Right renal cortex interstitium (tissue), 3 donors: ENCODE results near the gene PPP1R13L. TPM values are rescaled to one million over a fixed set of nuclear protein-coding genes. Genes with fewer than 3 reads are reported as not detected.
"Not testable (repeated sequence)": the region's sequence is repeated elsewhere in the genome, so short reads cannot be mapped to it uniquely, and the experiment has no call there.

Experiments used
- DNase-seq, 3 donors: peaks; one replicate each; pipeline ENCODE4 v3.0.0-alpha.2; 2013; ENCODE audit warnings: low read depth in 3 of 3, low spot score in 2 of 3
- polyA plus RNA-seq, 3 donors: library from polyadenylated mRNA; unstranded; fragments of 120-200 nt; gene quantifications; one replicate each; pipeline ENCODE4 v1.2.1, GENCODE V29; 2013; ENCODE audit not compliant: insufficient read length in 3 of 3

The PPP1R13L gene
- polyA plus RNA-seq, 3 donors = 6.2 to 8.9 (median 6.5) TPM

DNA sequence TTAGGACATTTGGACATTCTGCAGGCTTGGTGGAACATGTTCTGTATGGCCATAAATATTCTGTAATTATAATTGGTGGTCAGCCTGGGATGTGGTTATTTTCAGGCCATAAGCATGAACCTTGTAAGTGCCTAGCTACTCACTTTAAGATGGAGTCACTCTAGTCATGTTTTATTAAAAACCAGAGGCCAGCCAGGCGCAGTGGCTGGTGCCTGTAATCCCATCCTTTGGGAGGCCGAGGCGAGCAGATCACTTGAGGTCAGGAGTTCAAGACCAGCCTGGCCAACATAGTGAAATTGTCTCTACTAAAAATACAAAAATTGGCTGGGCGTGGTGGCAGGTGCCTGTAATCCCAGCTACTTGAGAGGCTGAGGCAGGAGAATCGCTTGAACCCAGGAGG, 2.7 kb upstream of the PPP1R13L start:
- not testable (repeated sequence) for DNase-seq

DNA sequence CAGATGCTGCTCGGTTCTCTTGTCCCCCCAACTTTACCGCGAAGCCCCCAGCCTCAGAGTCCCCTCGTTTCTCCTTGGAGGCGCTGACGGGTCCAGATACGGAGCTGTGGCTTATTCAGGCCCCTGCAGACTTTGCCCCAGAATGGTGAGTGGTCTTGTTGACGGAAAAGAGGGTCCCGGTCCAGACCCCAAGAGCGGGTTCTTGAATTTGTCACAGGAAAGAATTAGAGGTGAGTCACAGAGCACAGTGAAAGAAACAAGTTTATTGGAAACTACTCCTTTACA, 2.2 kb upstream of the PPP1R13L start:
- DNase-seq = no peak

DNA sequence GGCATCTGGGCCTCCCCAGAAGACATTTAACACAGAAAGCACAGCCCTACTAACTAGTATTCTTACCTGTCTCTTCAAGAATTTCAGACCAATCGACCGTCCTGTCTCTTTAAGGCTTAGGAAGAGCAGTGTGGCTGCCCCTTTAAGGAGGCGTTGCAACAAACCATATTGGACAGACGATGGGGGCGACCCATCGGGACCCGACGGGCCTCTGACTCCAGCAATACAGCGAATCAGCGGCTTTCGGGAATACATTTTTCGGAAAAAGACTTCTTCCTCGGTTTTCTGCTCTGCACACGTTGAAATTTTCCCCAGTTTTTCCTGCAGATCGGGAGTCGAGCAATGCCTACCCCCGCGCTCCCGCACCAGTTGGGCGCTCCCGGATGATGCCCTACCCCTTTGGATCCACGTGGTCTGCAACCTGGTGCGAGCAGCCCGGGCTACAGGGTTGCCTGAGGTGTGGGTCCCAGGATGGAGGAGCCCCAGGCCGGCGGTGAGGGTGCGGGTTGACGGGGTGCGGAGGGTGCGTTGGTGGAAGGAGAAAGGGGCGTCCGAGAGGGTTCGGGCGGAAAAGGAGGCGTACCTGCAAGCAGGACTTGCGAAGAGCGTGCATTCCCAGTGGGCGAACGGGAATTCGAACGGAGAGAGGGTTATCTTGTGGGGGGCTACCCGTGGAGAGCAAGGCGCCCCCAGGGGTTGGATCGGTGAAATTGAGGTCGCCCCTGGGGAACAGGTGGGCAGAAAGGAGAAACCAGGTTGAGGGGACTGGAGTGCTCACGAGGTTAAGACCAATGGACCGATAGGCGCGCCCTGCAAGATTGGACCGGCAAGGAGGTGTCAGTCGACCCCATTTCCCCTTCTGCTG, 1.6 kb upstream of the PPP1R13L start, which contains the start of gene POLR1G:
TSS of gene POLR1G (plus strand) at position 419 of the 865 bp plus-strand sequence. CDS start at position 472, 53 bp downstream.
- peak in 2 of 3 donors; percentile 75 to 91 for DNase-seq

DNA sequence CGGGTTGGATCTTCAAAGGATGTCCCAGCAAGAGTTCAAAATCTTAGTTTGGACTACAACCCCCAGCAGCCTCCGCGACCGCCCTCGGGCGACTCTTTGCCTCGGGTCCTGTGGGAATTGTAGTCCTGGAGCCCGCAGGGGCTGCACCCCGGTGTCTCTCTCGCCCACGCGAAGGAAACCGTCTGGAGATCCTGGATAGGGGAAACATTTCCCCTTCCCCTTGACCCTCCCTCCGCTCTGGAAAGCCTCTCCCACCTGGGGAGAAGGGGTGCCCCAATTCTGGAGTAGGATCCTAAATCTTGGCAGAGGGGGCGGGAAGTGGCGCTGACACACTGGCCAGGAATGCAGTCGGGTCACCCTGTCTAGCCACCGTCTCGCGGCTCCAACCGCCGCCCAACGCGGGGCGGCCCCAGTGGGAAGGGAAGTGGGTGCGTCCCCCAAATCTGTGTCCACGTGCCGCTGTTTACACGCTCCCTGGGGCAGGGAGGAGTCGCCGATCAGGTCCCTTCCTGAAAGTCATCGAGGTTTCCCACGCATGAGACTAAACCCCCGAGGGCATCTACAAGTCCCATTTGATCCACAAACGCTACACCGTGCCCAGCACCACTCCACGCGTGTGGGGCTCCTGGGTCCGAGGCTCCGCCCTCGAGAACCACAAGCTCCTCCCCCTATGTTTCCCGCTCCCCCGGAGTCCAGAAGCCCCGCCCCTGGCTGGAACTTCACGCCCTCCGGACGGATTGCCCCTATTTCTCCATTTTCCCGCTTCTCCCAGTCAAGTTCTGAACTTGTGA, 761 bp upstream of the PPP1R13L start:
- DNase-seq = peak in 1 of 3 donors; percentile 72

DNA sequence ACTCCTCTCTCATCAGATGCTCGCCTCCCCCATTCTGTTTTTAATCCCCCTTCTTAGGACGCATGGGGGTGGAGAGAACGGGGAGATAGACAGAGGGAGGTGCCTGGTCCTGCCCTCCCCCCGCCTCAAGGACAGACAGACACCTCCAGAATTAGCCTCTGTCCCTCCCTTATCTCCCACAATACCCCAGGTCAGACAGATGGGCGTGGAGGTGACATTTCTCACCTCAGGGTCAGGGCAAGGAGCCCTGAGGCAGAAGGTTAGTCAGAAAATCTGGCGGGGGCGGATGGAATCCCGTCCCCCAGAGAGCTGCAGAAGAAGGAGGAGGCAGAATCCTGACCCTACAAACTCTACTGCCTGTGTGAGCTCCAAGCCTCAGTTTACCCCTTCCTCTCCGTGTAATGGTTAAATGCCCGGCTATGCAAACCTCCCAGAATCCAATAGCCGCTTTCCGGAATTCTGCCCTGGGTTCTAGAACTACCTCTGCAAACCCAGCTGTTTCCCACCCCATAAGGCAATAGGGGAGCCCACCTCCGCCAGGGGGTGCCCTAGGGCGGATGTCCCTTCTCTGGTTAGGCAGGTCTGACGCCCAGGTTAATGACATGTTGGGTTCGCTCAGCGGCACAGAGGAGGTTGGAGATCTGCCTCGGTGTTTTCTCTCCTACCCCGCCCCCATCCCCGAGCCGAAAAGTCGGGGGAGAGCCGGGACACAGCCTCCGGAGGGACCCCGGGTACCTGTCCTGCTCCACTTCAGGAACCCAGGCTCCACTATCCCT, 900 bp downstream of the PPP1R13L start:
- no peak for DNase-seq

DNA sequence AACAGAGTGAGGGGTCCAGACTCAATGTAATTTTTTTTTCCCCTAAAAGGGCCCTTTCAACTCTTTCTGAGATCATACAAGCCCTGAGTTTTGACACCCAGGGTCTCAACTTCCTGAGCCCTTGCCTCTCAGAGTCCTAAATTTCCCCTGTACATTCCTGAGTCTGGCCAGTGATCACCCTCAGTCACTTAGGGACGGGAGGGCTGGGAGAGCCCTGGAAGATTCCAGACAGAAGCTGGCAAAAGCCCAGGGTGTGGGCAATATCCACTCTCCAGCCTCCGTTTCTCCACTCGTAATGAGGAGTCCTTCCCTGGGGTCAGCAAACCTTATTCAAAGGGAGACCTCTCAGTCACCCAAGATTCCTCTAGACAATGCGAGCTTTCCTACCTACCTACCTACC, 1.6 kb downstream of the PPP1R13L start:
- no peak for DNase-seq

DNA sequence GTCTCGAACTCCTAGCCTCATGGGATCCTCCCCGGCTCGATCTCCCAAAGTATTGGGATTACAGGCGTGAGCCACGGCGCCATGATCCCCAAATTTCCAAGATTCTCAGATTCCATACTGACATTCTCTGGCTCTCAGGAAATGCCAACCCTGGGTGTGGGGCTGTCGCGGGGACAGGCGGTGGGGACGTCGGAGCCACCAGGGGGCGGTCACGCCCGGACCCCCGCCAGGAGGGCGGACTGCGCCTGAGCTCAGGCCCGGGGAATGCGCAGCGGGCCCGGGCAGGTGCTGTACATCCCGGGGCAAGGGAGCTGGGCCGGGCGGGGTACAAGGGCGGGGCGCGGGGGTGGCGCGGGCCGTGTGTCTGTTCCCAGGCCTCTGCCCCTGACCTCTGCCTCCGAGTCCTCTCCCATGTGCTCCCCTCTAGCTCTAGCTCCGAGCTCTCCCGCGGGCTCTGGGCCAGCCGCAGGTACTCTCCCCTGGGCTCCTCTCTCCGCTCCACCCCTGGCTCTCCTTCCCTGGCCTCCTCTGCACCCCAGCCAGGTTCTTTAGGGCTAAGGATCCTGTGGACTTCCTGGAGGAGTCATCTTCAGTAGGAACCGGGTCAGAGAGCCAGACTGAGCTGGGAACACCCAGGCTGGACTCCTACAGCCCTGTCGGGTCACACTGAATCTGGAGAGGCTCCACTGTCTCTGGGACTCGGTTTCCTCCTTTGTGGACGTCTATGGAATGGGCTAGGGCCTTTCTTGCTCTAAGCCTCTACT, 2.4 kb downstream of the PPP1R13L start:
- no peak for DNase-seq

DNA sequence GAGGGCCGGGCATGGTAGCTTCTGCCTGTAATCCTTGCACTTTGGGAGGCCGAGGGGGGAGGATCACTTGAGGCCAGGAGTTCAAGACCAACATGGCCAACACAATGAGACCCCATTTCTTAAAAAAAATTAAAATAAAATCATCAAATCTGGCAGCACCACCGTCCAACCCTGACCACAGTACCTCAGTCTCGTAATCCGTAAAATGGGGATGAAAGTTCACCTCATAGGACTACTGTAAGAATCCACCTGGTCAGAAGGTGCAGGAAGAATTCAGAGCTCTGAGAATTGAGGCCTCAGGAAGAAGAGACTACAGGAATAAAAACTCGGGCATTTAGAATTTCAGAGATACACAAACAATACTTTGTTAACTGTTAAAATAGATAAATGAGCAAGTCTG, 3.1 kb downstream of the PPP1R13L start:
- no peak for DNase-seq

DNA sequence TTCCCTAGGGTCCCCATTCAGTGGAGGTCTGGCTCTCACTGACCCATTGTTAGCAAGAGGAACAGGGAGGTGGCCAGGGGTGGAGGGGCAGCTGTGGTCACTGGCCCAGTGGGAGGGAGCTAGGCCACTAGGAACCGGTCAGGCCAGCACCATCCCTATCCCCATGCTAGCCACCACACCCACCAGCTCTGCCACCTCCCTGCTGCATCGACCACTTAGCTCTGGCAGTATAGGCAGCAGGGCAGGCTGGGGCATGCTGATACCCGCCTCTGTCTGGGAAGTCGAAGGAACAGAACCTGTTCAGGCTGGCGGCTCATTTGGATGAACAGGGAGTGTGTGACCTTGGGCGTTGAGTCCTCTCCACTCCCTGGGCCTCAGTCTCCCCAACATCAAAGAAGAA, 4.7 kb downstream of the PPP1R13L start:
- DNase-seq = no peak

DNA sequence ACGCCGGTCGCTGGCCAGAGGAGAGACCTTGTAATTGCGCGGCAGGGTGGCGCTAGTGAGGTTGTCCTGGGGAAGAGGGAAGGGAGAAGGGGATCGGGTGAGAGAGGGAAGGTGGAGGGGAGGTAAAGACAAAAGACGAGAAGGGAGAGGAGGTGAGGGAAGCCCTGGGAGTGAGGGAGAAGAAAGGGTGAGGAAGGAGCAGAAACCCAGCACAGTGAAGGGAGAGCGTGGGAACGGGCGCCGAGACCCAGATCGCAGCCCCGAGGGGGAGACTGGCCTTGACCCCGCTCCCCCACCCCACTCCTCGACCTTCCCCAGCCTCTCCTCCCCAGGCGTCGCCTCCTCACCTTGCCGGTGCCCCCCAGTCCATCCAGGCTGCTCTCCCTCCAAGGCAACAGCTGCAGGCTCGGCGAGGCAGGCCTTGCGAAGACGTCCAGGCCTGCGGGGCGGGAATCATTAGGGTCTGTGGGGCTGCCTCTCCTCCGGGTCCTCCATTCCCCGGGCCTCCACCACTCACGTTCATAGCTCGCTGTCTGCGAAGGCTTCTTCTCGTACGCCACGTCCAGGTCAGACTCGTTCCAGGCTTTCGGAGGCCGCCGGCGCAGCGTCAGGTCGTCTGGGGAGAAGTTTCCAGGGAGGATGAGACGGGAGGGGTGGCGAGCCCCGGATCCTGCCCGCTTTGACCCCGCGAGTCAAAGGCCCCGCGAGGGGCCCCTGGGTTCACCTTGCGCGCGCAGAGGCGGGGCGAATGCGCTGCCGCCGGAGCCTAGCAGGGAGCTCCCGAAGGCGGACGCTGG, 8.8 kb downstream of the PPP1R13L start:
- DNase-seq = no peak

DNA sequence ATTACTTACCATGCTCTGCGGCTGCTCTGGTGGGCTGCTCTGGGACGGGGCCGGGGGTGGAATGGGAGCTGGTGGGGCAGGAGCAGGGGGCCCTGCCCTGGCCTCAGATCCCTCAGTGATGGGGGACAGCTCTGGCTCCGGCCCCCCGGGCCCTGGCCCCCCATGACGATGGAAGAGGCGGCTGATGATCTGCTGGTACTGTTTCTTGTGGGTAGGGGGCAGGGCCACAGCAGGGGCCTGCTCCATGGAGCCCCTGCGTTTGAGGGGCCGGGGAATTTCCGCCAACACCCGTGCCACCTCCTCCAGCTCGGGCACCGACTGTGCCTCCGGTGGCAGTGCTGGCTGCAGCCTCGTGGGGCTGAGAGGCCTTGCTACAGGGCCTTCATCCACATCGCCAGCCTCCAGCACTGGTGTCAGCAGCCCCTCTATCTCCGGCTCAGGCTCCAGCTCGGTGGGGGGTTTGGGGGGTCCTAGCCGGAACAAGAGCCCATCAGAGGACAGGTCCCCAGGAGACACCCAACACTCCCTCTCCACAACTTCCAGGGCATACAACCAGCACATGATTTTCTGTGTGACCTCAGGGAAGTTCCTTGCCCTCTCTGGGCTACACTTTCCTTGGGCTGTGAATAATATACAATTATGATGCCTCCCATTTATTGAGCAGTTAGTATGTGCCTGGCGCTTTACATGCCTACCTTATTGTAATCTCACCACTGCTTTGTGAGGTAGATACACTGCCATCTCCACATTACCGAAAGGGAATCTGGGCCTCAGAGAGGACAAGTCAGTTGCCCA, 12.8 kb downstream of the PPP1R13L start:
- DNase-seq = no peak

DNA sequence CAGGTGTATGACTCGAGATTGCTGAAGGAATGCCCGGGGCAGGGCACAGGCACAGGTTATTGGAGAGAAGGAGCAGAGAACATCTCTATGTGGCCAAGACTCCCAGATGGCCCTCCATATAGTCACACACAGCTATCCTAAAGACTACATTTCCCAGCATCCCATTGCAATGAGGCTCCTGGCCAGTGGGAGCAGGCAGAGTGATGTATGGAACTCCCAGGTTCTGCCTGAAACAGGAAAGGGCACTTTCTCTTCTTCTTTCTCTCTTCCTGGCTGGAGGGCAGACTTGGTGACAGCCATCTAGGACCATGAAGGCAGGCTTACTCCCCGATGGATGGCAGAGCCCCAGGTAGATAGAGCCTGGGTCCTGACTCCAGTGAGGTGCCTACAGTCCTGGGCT, 13.5 kb downstream of the PPP1R13L start:
- DNase-seq = no peak

DNA sequence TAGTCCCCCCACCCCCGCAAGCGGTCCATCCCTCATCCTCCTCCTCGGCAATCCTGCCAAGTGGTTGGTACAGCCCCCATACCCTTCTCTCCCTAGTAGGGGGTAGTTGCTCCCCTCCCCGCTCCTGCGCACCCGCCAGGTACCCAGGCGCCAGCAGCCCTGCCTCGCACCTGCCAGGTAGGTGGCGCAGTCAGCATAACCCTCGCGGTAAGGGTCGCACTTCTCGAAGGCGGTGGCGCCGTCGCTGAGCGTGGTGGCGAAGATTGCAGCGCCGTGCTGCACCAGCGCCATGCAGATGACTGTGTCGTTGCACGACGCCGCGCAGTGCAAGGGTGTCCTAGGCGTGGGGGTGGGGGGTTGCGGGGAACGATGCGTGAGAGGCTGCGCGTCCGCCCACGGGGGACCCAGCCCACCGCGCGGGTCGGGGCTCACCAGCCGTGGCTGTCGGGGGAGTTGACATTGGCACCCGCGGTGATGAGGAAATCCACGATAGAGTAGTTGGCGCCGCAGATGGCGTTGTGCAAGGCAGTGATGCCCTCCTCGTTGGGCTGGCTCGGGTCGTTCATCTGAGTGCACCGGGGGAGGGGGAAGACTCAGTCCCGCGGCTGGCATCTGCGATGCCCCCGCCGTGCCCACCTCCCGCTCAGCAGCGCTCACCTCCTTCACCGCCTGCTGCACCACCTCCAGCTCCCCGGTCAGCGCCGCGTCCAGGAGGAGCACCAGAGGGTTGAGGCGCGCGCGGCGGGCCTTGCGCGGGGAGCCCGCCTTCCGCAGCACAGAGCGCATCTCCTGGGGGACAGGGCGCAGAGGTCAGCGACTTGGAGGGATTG, 19.3 kb downstream of the PPP1R13L start:
- no peak for DNase-seq

DNA sequence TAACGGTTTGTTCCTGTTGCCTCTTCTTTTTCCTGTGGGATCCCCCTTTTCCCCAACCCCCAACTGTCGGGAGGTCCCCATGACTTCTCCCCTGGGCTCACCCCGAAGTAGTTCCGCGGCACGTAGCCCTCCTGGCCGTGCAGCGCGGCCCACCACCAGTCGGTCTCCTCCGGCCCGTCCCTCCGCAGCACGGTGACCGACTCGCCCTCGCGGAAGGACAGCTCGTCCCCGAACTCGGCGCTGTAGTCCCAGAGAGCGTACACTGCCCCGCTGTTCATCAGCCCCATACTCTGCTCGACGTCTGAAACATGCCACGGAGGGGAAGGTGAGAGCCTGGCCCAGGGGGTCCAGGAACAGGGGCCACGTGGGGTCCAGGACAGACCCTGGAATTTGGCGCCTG, 22.4 kb downstream of the PPP1R13L start:
- no peak for DNase-seq

DNA sequence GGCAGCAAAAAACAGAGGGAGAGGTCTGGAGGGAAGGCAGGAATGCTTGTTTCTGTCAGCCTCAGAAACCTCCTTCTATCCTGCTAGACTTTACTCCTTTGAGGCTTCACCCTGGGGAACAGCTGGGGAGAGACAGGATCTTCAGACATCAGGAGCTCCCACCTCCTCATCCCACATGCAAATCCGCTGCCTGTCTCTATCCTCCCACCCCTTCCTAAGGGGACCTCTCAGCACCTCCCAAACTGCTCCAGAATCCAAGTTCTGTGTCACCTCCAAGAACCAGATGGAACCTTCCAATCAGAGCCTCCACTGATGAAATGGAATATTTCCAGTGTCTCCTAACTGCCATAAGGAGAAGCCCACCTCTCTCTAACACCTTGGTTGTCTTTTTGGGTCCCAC, 24.8 kb downstream of the PPP1R13L start:
- DNase-seq = no peak

DNA sequence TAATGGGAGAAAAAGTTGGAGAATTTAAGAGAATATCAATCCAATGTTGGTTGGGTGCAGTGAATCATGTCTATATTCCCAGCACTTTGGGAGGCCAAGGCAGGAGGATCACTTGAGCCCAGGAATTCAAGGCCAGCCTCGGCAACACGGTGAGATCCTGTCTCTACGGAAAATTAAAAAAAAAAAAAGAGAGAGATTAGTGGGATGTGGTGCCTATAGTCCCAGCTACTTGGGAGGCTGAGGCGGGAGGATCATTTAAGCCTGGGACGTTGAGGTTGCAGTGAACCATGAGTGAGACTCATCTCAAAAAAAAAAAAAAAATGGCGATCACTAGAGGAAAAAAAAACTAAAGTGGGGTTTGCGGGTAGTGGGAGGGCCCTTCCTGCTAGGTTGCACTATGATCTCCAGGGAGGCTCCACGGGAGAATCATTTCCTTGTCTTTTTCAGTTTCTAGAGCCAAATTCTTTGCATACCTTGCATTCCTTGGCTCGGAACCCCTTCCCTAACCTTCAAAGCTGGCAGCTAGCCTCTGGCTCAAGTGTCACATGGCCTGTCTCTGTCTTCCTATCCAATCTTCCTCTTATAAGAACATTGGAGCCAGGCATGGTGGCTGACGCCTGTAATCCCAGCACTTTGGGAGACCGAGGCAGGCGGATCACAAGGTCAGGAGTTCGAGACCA, 28.7 kb downstream of the PPP1R13L start:
- DNase-seq = peak in 2 of 3 donors; percentile 5 to 50

DNA sequence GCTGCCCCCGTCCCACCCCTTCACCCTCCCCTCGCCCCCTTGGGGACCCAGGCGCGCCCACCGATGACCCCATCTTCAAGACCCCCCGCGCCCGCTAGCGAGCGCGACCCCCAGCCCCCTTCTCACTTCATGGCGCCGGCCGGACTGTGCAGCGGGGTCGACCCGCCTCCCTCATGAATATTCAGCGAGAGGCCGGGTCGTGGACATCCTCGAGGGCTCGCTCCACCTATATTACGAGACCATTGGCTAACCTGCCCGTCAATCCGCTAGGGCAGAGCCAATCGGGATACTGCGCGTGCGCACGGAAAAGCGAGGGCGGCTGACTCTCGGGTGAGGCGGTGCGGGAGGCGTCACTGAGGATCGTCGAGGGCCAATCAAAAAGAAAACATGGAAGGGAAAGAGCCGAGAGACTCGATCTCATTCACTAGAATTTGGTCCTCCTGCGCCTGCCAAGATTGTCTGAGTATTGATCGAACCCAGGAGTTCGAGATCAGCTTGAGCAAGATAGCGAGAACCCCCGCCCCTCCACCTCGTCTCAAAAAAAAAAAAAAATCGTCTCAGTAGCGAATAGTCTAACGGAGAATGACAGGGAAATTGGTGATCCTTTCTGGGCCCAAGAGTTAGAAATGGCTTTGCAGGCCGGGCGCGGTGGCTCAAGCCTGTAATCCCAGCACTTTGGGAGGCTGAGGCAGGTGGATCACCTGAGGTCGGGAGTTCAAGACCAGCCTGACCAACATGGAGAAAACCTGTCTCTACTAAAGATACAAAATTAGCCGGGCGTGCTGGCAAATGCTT, 34.3 kb downstream of the PPP1R13L start, which contains the start of gene ERCC2:
TSS of gene ERCC2 (minus strand) at position 164 of the 795 bp plus-strand sequence. CDS start at position 131, 33 bp downstream.
- peak; percentile 99 to 100 (median 100) for DNase-seq
